Nephron (organoid): Measurements from ENCODE around the gene PREPL.

ENCODE experiments used
- H3K27ac Mint-ChIP-seq, 3 experiments: 2 replicates each; pipeline ENCODE4 v1.8.0; 2020; ENCODE audit warnings: mixed read lengths in 3 of 3, mild to moderate bottlenecking in 2 of 3, moderate library complexity in 1 of 3
- H3K27me3 Mint-ChIP-seq: 2 replicates; pipeline ENCODE4 v1.8.0; 2021; ENCODE audit warnings: low read depth, mild to moderate bottlenecking, moderate library complexity, mixed read lengths
- H3K36me3 Mint-ChIP-seq: 2 replicates; pipeline ENCODE4 v1.8.0; 2020; ENCODE audit warnings: low read depth, mixed read lengths
- H3K4me1 Mint-ChIP-seq: 2 replicates; pipeline ENCODE4 v1.8.0; 2020; ENCODE audit warnings: mixed read lengths
- H3K4me3 Mint-ChIP-seq, 3 experiments: 2 replicates each; pipeline ENCODE4 v1.8.0; 2020; ENCODE audit warnings: mild to moderate bottlenecking in 3 of 3, mixed read lengths in 3 of 3, moderate library complexity in 2 of 3
- H3K9me3 Mint-ChIP-seq: 2 replicates; pipeline ENCODE4 v1.8.0; 2020; ENCODE audit warnings: mixed read lengths
- CTCF ChIP-seq, 3 experiments: fragments of 200-600 bp; sonication (generic); IDR thresholded peaks; one replicate each; pipeline ENCODE4 v1.5.0; 2021; ENCODE audit warnings: antibody characterized with exemption in 3 of 3; ENCODE audit not compliant: unreplicated experiment in 3 of 3

PREPL gene

GRCh38 chr2:44328750-44329149 lies 32.5 kb downstream of the PREPL start:
- H3K4me1 Mint-ChIP-seq: peaks cover 10% of the 10 kb centered on the region
- no peaks in the 10 kb centered on the region for H3K27me3 Mint-ChIP-seq
- no peaks in the 10 kb centered on the region for H3K9me3 Mint-ChIP-seq
- H3K27ac Mint-ChIP-seq: peak overlapping the region in 2 of 3 experiments; percentile 92 to 94
- H3K4me3 Mint-ChIP-seq: no peak overlapping the region
- TF ChIP-seq CTCF (IDR thresholded peaks at IDR 0.05; ENCODE audit: unreplicated experiment in 3 of 3): no peak
- H3K36me3 Mint-ChIP-seq: peaks cover 57% of the 10 kb centered on the region

GRCh38 chr2:44326548-44327264 lies 34.6 kb downstream of the PREPL start:
- H3K27me3 Mint-ChIP-seq: no peaks in the 10 kb centered on the region

GRCh38 chr2:44325897-44326296 lies 35.4 kb downstream of the PREPL start:
- peak overlapping the region; percentile 68 to 96 (median 93) for H3K27ac Mint-ChIP-seq
- TF ChIP-seq CTCF (IDR thresholded peaks at IDR 0.05; ENCODE audit: unreplicated experiment in 3 of 3): no peak
- H3K4me3 Mint-ChIP-seq: no peak overlapping the region
- H3K27me3 Mint-ChIP-seq: no peaks in the 10 kb centered on the region
- peaks cover 65% of the 10 kb centered on the region for H3K36me3 Mint-ChIP-seq
- peaks cover 10% of the 10 kb centered on the region for H3K4me1 Mint-ChIP-seq
- H3K9me3 Mint-ChIP-seq: no peaks in the 10 kb centered on the region

More at GRCh38 chr2:44326548-44327264, 34.6 kb downstream of the PREPL start:
- TF ChIP-seq CTCF (IDR thresholded peaks at IDR 0.05; ENCODE audit: unreplicated experiment in 3 of 3): no peak
- H3K4me1 Mint-ChIP-seq: peaks cover 10% of the 10 kb centered on the region
- H3K9me3 Mint-ChIP-seq: no peaks in the 10 kb centered on the region
- H3K36me3 Mint-ChIP-seq: peaks cover 64% of the 10 kb centered on the region
- no peak overlapping the region for H3K4me3 Mint-ChIP-seq
- peak overlapping the region; percentile 93 to 96 (median 93) for H3K27ac Mint-ChIP-seq

- Mint-ChIP-seq H3K4me3 (no peak overlapping the region), H3K27ac (peak overlapping the region; percentile 93 to 96 (median 94)), H3K9me3 (no peaks in the 10 kb centered on the region), H3K36me3 (peaks cover 65% of the 10 kb centered on the region), H3K27me3 (no peaks in the 10 kb centered on the region), H3K4me1 (peaks cover 10% of the 10 kb centered on the region)
- TF ChIP-seq CTCF (IDR thresholded peaks at IDR 0.05; ENCODE audit: unreplicated experiment in 3 of 3): no peak
Observed at GRCh38 chr2:44324971-44325426, 36.3 kb downstream of the PREPL start.

- Mint-ChIP-seq H3K27ac (no peak overlapping the region), H3K27me3 (no peaks in the 10 kb centered on the region), H3K9me3 (no peaks in the 10 kb centered on the region), H3K4me3 (no peak overlapping the region), H3K4me1 (peaks cover 5% of the 10 kb centered on the region), H3K36me3 (peaks cover 66% of the 10 kb centered on the region)
- TF ChIP-seq CTCF (IDR thresholded peaks at IDR 0.05; ENCODE audit: unreplicated experiment in 3 of 3): no peak
Observed at GRCh38 chr2:44321360-44321759, 39.9 kb downstream of the PREPL start.

- Mint-ChIP-seq H3K4me3 (no peak overlapping the region), H3K36me3 (peaks cover 68% of the 10 kb centered on the region), H3K9me3 (no peaks in the 10 kb centered on the region)
Observed at GRCh38 chr2:44320832-44321231, 40.5 kb downstream of the PREPL start.

More at GRCh38 chr2:44320832-44321231, 40.5 kb downstream of the PREPL start:
- Mint-ChIP-seq H3K27ac (no peak overlapping the region), H3K4me1 (peaks cover 5% of the 10 kb centered on the region), H3K27me3 (no peaks in the 10 kb centered on the region)
- no peak for TF ChIP-seq CTCF (IDR thresholded peaks at IDR 0.05; ENCODE audit: unreplicated experiment in 3 of 3)
